Endothelial cell of umbilical vein (primary cell): ENCODE results near the gene CDC42.

Experiments used
- CTCF ChIP-seq, 2 donors: IDR thresholded peaks; 1 replicate in 1 of 2; 2 replicates in 1 of 2; pipeline ENCODE4 v1.5.1; 2011; ENCODE audit warnings: low read length in 2 of 2, mild to moderate bottlenecking in 2 of 2, moderate library complexity in 2 of 2, control low read depth in 1 of 2, inconsistent platforms in 1 of 2, low read depth in 1 of 2; ENCODE audit not compliant: insufficient read depth in 1 of 2; ENCODE audit errors: extremely low read depth in 1 of 2
- EZH2 ChIP-seq: IDR thresholded peaks from 2 replicates; pipeline ENCODE4 v1.6.1; 2012; ENCODE audit warnings: borderline replicate concordance, low read depth, mild to moderate bottlenecking, moderate library complexity, low read length, inconsistent platforms; ENCODE audit not compliant: severe bottlenecking
- FOS ChIP-seq: IDR thresholded peaks from 2 replicates; pipeline ENCODE4 v1.6.1; 2011; ENCODE audit warnings: mild to moderate bottlenecking, low read length, moderate library complexity, borderline replicate concordance; ENCODE audit not compliant: insufficient read depth
- GATA2 ChIP-seq: IDR thresholded peaks from 2 replicates; pipeline ENCODE4 v1.7.0; 2011; ENCODE audit warnings: low read depth, mild to moderate bottlenecking, moderate library complexity, mixed read lengths, low read length; ENCODE audit not compliant: insufficient read length, insufficient read depth
- MAX ChIP-seq: IDR thresholded peaks from 2 replicates; pipeline ENCODE4 v1.6.1; 2011; ENCODE audit not compliant: insufficient read depth, insufficient read length
- POLR2A ChIP-seq: IDR thresholded peaks from 2 replicates; pipeline ENCODE4 v1.6.1; 2012; ENCODE audit warnings: low read depth, mild to moderate bottlenecking, control low read depth, low read length
- POLR2AphosphoS5 ChIP-seq: IDR thresholded peaks from 2 replicates; pipeline ENCODE4 v1.6.1; 2012; ENCODE audit warnings: low read depth, mild to moderate bottlenecking, control low read depth, low read length, moderate library complexity; ENCODE audit not compliant: insufficient read depth

GRCh38 chr1:22030473-22030872 lies 22.0 kb upstream of the CDC42 start:
- no peak for TF ChIP-seq CTCF (IDR thresholded peaks at IDR 0.05; ENCODE audit: extremely low read depth in 1 of 2, insufficient read depth in 1 of 2, low read depth in 1 of 2, low read length in 2 of 2)
- TF ChIP-seq EZH2, result no peak
- no peak for TF ChIP-seq POLR2AphosphoS5
- no peak for TF ChIP-seq FOS
- TF ChIP-seq POLR2A, result no peak
- no peak for TF ChIP-seq MAX
- no peak for TF ChIP-seq GATA2
